GM23248 (cell line): ENCODE results near the gene EFS.

Source experiments
- EZH2 ChIP-seq: fragments of 200-600 bp; sonication (generic); IDR thresholded peaks from 2 replicates; pipeline ENCODE4 v1.6.1; 2018; ENCODE audit warnings: antibody characterized with exemption, mild to moderate bottlenecking; ENCODE audit not compliant: insufficient read depth, poor library complexity, severe bottlenecking
- EZH2phosphoT487 ChIP-seq: fragments of 200-600 bp; sonication (generic); IDR thresholded peaks from 2 replicates; pipeline ENCODE4 v1.6.1; 2018; ENCODE audit warnings: antibody characterized with exemption, moderate library complexity, mild to moderate bottlenecking, low read depth; ENCODE audit not compliant: insufficient read depth

DNA sequence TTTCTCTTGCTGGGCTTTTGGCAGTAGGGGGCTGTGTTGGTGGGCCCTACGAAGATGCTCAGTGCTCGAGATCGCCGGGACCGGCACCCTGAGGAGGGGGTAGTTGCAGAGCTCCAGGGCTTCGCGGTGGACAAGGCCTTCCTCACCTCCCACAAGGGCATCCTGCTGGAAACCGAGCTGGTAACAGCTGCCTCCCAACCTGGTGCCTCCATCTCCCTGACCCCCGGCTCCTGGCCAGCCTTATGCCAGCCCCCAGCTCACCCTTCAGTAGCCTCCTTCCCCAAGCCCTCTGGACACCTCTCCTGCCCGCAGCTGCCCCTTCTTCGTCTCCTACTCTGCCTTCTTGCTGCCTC is 12.2 kb upstream of the EFS start:
- TF ChIP-seq EZH2 (no peak), EZH2phosphoT487 (no peak)
